GM21381 (cell line): ENCODE results near the gene KCTD15.

Experiments used
- ATAC-seq: cut with Tn5 transposase; IDR thresholded peaks from one replicate; pipeline ENCODE4 v1.9.1; 2021; ENCODE audit warnings: mild to moderate bottlenecking, moderate library complexity; ENCODE audit not compliant: unreplicated experiment

The KCTD15 gene

DNA sequence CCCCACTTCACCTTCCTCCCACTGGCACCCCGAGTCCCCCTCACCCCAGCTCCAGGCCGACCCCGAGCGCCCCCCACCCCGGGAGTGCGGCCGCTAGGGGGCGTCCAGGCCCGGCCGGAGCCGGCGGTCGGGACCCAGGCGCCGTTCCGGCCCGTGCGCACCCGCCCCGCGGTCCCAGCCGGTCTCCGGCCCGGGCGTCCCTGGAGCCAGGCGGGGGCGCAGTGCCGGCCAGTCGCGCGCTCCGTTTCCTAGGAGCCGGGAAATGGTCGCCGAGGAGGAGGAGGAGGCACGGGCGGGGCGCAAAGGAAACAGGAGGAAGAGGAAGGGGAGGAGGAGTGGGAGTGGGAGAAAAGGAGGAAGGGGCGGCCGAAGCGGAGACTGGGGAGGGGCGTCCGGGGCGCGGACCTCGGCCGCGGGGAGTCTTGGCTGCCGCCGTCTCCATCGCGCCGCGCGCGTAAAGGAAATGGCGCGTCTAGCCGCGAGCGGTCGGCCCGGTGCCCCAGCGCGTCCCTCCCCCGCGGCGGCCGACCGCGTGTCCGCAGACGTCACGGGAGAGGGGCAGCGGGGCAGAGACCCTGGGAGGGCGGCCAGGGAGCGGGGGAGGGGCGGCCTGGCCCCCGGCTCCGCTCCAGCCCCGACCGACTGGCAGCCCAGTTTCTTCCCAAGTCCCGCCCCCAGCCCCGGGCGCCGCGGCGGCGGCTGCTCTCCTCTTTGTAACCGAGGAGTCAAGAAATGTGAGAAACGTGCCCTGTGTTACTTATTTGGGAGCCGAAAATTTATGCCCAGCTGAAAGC, 1.1 kb upstream of the KCTD15 start:
- ATAC-seq: no peak

GRCh38 chr19:33797802-33798671, 1.4 kb downstream of the KCTD15 start:
- ATAC-seq: no peak

- ATAC-seq: no peak
These were observed 2.0 kb downstream of the KCTD15 start for GRCh38 chr19:33798681-33799111.

- no peak for ATAC-seq
These were observed 2.8 kb downstream of the KCTD15 start for GRCh38 chr19:33799476-33799875.

- no peak for ATAC-seq
These were observed 3.5 kb downstream of the KCTD15 start for GRCh38 chr19:33800012-33800680.

- no peak for ATAC-seq
These were observed 4.7 kb downstream of the KCTD15 start for GRCh38 chr19:33801411-33801810.

DNA sequence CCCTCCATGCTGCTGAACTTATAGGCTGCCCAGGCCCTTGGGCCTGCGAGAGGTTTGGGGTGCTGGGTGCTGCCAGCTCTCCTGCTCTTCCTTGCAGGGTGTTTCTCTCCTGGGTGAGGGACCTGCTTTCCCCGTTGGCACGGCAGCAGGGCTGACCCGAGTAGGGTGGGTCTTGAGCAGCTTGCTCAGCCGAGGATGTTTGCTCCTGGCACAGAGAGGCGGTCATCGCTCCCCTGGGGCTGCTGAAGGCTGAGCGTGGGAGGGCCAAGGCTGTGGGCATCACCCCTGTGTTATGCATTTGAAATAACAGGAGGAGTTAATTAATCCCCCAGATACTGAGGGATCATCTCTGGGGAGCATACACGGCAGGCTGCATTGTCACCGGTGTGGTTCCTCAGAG, 5.3 kb downstream of the KCTD15 start:
- ATAC-seq: no peak

GRCh38 chr19:33802801-33803200, 6.1 kb downstream of the KCTD15 start:
- no peak for ATAC-seq

DNA sequence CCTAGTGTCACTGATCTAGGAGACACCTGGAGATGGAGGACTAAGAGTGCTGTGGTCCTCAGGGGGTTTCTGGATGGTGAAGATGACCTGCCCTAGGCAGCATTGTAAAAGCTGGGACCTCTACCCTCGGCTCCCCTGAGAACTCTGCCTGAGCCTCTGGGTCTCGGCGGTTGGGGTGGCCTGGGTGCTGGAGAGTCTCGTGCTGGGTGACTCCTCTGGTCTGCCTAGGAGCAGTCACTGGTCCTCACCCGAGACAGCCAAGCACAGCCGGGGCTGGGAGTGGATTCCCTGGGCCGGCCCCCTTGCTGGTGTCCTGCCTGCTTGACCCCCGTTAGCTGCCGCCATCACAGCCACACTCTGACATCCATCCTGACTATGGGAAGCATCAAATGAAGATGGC, 6.7 kb downstream of the KCTD15 start:
- ATAC-seq: no peak

GRCh38 chr19:33804021-33804799, 7.5 kb downstream of the KCTD15 start:
- ATAC-seq: no peak

- ATAC-seq: no peak
These were observed 8.6 kb downstream of the KCTD15 start for GRCh38 chr19:33805313-33805712.

GRCh38 chr19:33805840-33806433, 9.3 kb downstream of the KCTD15 start:
- ATAC-seq: no peak

- ATAC-seq: no peak
These were observed 9.8 kb downstream of the KCTD15 start for GRCh38 chr19:33806434-33806881.

DNA sequence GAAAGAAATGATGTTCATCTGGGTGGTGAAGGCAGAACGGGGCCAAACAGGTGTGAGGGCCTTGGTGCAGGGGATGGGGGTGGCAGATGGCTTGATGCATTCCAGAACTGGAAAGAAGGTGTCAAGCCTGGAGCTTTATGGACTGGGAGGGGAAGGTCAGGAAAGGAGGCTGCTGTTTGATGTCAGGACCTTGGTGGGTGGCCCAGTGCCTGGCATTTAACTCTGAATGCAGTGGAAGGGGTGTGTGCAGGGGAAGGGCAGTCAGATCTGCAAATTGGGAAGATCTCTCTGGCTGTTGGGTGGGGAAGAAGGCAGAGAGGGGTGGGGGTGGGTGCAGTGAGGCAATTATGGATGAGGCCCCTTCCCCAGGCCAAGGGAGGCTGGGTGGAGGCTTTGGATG, 11.7 kb downstream of the KCTD15 start:
- no peak for ATAC-seq

- no peak for ATAC-seq
These were observed 13.3 kb downstream of the KCTD15 start for GRCh38 chr19:33809960-33810359.

GRCh38 chr19:33810821-33811220, 14.2 kb downstream of the KCTD15 start:
- no peak for ATAC-seq

DNA sequence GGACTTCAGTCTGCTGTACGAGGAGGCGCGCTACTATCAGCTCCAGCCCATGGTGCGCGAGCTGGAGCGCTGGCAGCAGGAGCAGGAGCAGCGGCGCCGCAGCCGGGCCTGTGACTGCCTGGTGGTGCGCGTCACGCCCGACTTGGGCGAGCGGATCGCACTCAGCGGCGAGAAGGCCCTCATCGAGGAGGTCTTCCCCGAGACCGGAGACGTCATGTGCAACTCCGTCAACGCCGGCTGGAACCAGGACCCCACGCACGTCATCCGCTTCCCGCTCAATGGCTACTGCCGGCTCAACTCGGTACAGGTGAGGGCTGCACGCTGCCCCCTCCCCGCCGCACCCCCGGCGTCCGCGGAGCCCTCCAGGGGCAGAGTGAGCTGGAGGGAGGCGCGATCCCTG, 14.6 kb downstream of the KCTD15 start:
- no peak for ATAC-seq

- ATAC-seq: no peak
These were observed 15.2 kb downstream of the KCTD15 start for GRCh38 chr19:33811736-33812387.

DNA sequence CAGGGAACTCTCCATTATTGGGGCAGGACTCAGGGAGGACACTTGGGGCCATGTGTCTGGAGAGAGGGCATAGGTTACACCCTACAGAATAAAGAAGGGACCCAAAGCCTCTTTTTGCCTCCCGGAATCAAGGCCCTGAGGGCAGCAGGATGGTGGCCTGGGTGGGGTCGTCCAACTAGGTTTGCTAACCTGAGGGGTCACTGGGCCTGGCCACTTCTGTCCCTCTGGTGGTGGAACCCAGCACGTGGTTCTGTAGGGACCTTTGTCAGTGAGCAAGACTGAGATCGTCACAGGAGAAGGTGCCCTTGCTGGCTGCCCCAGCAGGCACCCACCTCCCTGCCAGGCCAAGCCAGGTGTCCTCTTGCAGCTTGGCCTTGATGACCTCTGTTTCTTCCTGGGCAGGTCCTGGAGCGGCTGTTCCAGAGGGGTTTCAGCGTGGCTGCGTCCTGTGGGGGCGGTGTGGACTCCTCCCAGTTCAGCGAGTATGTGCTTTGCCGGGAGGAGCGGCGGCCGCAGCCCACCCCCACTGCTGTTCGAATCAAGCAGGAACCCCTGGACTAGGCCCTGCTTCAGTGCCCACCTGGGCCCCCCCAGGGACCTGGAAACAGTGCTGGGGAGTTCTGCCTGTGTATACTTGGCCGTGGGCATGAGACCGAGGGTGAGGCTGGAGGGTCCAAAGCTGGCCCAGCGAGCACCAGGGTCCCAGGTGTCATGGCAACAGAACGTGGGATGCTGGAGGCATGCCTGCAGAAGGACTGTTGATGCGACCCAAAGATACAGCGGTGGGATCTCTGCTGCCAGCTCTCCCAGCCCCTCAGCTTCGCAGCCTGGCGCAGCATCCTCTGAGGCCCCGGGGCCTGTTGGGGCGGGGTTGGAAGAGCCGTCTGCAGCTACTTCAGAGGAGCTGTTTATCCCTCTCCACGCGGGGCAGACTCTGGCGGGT, 16.0 kb downstream of the KCTD15 start:
- ATAC-seq: no peak
